Measurements from ENCODE around the gene SYNE1. TPM values are rescaled to one million over a fixed set of nuclear protein-coding genes. Genes with fewer than 3 reads are reported as not detected.
"Not testable (repeated sequence)": the region's sequence is repeated elsewhere in the genome, so short reads cannot be mapped to it uniquely, and the experiment has no call there.

Gene SYNE1
- total and polyA plus RNA-seq, 8 donors: 79.1 to 201 (median 104) TPM

DNA sequence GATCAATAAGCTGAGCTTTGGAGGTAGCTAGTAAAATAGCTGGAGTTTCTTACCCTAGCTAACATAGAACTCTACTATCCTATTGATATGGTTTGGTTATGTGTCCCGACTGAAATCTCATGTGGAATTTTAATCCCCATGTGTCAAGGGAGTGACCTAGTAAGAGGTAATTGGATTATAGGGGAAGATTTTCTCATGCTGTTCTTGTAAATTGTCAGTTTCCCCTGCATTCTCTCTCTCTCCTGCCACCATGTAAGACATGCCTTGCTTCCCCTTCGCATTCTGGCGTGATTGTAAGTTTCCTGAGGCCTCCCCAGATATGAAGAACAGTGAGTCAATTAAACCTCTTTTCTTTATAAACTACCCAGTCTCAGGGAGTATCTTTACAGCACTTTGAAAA is 24.6 kb upstream of the SYNE1 start:
- H3K27me3 ChIP-seq: no peaks in the 10 kb centered on the region
- H3K4me1 ChIP-seq: no peaks in the 10 kb centered on the region
- intact Hi-C loops (cut with DNase I): no loop called here
- no peak overlapping the region for H3K27ac ChIP-seq
- DNase-seq (no peak), ATAC-seq (no peak)
- peaks cover 0 to 3% of the 10 kb centered on the region in 2 donors for H3K9me3 ChIP-seq
- H3K4me3 ChIP-seq: no peak overlapping the region
- no peaks in the 10 kb centered on the region for H3K36me3 ChIP-seq
- TF ChIP-seq, protein P1, sequence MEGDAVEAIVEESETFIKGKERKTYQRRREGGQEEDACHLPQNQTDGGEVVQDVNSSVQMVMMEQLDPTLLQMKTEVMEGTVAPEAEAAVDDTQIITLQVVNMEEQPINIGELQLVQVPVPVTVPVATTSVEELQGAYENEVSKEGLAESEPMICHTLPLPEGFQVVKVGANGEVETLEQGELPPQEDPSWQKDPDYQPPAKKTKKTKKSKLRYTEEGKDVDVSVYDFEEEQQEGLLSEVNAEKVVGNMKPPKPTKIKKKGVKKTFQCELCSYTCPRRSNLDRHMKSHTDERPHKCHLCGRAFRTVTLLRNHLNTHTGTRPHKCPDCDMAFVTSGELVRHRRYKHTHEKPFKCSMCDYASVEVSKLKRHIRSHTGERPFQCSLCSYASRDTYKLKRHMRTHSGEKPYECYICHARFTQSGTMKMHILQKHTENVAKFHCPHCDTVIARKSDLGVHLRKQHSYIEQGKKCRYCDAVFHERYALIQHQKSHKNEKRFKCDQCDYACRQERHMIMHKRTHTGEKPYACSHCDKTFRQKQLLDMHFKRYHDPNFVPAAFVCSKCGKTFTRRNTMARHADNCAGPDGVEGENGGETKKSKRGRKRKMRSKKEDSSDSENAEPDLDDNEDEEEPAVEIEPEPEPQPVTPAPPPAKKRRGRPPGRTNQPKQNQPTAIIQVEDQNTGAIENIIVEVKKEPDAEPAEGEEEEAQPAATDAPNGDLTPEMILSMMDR (IDR thresholded peaks at IDR 0.05): no peak

DNA sequence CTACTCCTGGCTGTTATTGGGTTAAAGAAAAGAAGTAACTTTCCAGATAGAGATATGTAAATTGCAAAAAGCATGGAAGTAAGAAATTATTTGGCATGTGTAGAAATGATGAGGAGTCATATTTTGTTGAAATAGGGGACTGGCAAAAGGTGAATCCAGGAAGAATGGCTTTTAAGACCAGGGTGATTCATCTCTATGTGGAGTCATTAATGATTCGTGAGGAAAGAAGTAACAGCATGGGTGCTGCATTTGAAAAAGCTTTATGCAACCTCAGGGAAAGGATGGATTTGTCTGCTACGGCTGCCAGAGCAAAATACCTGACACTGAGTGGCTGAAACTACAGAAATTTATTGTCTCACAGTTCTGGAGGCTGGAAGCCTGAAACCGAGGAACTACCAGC is 14.8 kb upstream of the SYNE1 start:
- H3K27ac ChIP-seq: no peak overlapping the region
- no peaks in the 10 kb centered on the region for H3K36me3 ChIP-seq
- no peaks in the 10 kb centered on the region for H3K4me1 ChIP-seq
- no peaks in the 10 kb centered on the region for H3K27me3 ChIP-seq
- TF ChIP-seq, protein P1 (IDR thresholded peaks at IDR 0.05): no peak
- DNase-seq: no peak
- intact Hi-C loops (cut with DNase I): no loop called here
- no peaks in the 10 kb centered on the region for H3K9me3 ChIP-seq
- no peak overlapping the region for H3K4me3 ChIP-seq
- no peak for ATAC-seq

DNA sequence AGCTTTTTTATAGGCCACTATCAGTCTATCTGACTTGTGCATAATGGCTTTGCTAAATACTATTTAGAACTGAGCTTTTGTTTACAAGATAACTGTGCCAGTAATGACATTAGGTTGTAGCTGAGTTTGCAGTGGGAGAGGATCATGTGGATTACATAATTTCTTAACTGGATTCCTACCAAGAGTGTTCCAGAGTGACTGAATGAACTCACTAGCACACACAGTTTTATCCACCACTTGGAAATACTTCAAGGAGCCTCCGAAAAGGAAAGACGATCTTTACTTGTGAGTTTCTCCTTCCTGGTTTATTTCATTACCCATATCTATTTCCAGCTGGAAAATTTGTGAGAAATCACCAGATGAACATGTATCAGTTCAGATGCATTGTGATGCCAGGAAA is 10.9 kb upstream of the SYNE1 start:
- ATAC-seq: no peak

DNA sequence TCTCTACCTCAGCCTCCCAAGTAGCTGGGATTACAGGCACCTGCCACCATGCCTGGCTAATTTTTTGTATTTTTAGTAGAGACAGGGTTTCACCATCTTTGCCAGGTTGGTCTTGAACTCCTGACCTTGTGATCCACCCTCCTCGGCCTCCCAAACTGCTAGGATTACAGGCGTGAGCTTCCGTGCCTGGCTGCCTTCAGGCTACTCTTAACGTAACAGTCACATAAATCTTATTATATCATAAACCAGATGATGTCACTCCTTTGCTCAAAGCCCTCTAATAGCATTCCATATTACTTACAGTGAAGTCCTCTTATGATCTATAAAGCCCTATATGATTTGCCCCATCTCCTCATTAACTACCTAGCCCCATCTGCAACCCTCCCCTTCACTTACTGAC is 9.6 kb upstream of the SYNE1 start:
- H3K9me3 ChIP-seq; H3K27ac ChIP-seq; H3K27me3 ChIP-seq; H3K4me1 ChIP-seq; ATAC-seq; H3K36me3 ChIP-seq; H3K4me3 ChIP-seq; intact Hi-C loops (cut with DNase I); DNase-seq: not testable (repeated sequence)

More for the DNA sequence above, 10.9 kb upstream of the SYNE1 start:
- H3K36me3 ChIP-seq: no peaks in the 10 kb centered on the region
- TF ChIP-seq, protein P1 (IDR thresholded peaks at IDR 0.05): no peak
- no peak overlapping the region for H3K4me3 ChIP-seq
- DNase-seq: peak in 2 of 4 donors; percentile 25 to 46
- intact Hi-C loops (cut with DNase I): no loop called here
- H3K9me3 ChIP-seq: no peaks in the 10 kb centered on the region
- H3K27me3 ChIP-seq: no peaks in the 10 kb centered on the region
- H3K27ac ChIP-seq: no peak overlapping the region
- no peaks in the 10 kb centered on the region for H3K4me1 ChIP-seq

DNA sequence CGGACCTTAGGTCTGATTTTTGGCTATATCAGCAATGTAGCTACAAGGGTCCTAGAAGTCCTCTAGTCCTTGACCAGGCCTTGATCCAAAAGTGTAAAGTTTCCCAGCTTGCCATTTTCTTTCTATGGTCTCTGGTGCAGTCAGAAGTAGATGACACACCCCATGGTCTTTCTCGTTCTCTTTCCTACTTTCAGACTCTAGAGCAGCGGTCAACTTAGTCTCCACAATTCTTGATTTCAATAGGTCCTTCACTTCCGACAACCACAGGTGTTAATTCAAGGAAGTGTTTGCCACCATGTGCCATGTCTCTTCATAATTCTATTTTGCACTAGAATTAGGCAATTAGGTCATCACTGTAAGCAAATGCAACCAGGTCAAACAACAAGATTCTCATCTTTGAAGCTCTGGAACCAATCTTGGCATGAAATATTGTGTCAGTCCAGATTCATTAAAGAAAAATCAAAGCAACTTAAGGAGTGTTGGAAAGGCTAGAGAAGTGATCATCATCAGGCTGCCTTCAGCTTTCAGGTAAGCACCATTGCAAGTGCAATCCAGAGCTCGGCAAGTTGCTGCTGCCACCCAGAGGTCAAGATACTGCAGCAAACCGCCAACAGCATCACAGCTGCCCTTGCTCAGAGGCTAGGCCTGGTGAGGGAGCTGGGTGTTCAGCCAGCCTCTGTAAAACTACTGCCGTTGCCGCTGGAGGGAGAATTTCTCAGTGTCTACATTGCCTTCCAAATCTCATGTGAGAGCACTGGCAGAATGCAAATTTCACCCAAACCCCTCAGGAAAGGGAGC is 5.6 kb upstream of the SYNE1 start:
- H3K27me3 ChIP-seq: peaks cover 0 to 4% of the 10 kb centered on the region in 2 donors
- DNase-seq (peak in 3 of 4 donors; percentile 54 to 84 (median 67)), ATAC-seq (peak; percentile 100)
- no peaks in the 10 kb centered on the region for H3K9me3 ChIP-seq
- intact Hi-C loops (cut with DNase I): loop anchor here in 1 of 2 donors (5.0 kb wide), 1 partner anchor 90 kb away; no protein-coding TSS in a partner anchor
- TF ChIP-seq, protein P1 (IDR thresholded peaks at IDR 0.05): peak; percentile 50 to 59
- no peaks in the 10 kb centered on the region for H3K4me1 ChIP-seq
- no peaks in the 10 kb centered on the region for H3K36me3 ChIP-seq
- no peak overlapping the region for H3K4me3 ChIP-seq
- H3K27ac ChIP-seq: no peak overlapping the region

All from left lung (tissue), 10 donors.